DND-41 (cell line): ENCODE measurements around the gene KCNMA1.

ENCODE experiments used
- EZH2 ChIP-seq: IDR thresholded peaks from 3 replicates; pipeline ENCODE4 v1.6.1; 2012; ENCODE audit warnings: borderline replicate concordance, low read depth, mild to moderate bottlenecking, moderate library complexity, low read length, inconsistent platforms; ENCODE audit not compliant: severe bottlenecking
- TF ChIP-seq, protein P1 (sequence below): IDR thresholded peaks from 2 replicates; pipeline ENCODE4 v1.5.1; 2012; ENCODE audit warnings: borderline replicate concordance, low read length, moderate library complexity, mild to moderate bottlenecking; ENCODE audit not compliant: poor library complexity, severe bottlenecking; ENCODE audit errors: extremely low read depth

DNA sequence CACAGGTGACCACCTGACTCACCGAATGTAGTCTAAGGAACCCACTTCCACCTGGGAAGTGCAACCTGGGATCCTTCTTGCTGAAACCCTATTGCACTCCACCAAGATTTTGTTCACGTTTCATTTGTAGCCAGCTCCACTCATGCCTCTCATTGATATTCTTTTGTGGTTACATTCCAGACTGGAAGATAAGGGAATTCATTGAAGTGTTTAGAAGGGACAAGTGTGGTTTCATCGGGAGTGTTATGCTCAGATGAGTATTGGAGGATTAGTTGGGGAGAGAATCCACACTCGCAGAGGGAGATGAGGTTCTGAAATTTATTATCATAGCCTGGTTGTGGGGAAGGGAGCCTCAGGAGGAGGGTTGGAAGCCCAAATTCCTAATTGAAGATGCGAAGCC, 320.4 kb downstream of the KCNMA1 start:
- no peak for TF ChIP-seq EZH2
- TF ChIP-seq, protein P1, sequence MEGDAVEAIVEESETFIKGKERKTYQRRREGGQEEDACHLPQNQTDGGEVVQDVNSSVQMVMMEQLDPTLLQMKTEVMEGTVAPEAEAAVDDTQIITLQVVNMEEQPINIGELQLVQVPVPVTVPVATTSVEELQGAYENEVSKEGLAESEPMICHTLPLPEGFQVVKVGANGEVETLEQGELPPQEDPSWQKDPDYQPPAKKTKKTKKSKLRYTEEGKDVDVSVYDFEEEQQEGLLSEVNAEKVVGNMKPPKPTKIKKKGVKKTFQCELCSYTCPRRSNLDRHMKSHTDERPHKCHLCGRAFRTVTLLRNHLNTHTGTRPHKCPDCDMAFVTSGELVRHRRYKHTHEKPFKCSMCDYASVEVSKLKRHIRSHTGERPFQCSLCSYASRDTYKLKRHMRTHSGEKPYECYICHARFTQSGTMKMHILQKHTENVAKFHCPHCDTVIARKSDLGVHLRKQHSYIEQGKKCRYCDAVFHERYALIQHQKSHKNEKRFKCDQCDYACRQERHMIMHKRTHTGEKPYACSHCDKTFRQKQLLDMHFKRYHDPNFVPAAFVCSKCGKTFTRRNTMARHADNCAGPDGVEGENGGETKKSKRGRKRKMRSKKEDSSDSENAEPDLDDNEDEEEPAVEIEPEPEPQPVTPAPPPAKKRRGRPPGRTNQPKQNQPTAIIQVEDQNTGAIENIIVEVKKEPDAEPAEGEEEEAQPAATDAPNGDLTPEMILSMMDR = no peak
